HG03432 (cell line): Measurements from ENCODE around the gene C15orf62.

Experiments
- ATAC-seq: cut with Tn5 transposase; IDR thresholded peaks from one replicate; pipeline ENCODE4 v1.9.1; 2021; ENCODE audit warnings: mild to moderate bottlenecking, moderate library complexity; ENCODE audit not compliant: unreplicated experiment

Gene C15orf62, protein sequence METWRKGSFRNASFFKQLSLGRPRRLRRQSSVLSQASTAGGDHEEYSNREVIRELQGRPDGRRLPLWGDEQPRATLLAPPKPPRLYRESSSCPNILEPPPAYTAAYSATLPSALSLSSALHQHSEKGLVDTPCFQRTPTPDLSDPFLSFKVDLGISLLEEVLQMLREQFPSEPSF

DNA sequence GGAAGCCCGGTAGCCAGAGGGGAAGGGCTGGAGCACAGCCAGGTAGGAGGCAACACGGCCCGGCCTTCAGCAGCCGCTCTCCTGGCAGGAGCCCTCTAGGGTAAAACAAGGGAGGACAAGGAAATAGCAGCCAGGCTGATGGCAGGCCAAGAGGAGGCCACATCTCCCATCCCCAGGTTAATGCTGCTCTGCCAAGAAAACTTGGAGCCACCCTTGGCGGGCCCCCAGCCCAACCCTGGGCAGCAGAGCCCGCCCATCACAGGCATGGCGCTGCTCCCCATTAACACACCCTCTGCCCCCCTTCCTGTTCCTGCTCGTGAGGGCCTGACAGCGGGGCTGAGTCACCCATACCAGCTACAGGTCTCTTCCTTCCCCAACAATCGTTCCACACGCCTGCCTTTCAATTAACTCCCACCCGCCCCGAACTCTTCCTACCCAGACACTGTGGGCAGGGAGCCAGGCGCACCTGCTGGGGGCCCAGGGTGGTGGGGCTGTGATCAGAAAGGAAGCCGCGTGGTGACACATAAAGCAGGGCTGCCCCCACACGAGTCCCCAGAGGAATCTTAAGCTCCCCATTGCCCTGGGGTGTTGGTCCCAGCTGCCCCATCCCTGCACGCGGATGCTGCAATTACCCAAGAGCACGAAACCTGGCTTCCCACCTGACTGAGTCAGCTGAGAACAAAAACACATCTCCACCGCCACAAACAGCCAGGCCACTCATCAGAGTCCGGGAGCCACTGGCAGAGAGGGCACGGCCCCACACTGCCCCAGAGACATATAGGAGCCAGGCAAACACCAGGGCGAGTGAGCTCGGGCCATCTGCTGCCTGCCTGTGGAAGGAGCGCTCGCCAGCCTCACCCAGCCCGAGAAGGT, at the start of gene C15orf62:
C15orf62 (plus strand) TSS at position 707 of the 873 bp plus-strand sequence. CDS start 516 bp downstream, outside the sequence.
- peak; percentile 57 for ATAC-seq

DNA sequence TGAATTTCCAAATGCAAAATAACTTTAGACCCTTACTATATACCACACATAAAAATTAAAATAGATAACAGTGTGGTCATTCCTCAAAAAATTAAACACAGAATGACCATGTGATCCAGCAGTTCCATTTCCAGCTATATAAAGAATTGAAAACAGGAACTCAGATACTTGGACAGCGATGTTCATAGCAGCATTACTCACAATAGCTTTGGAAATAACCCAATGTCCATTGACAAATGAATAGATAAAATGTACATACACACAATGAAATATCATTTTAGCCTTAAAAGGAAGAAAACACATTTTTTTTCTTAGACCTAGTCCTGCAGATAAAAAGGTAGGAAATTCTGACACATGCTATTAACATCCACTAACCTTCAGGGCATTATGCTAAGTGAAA, 48.1 kb upstream of the C15orf62 start:
- no peak for ATAC-seq

DNA sequence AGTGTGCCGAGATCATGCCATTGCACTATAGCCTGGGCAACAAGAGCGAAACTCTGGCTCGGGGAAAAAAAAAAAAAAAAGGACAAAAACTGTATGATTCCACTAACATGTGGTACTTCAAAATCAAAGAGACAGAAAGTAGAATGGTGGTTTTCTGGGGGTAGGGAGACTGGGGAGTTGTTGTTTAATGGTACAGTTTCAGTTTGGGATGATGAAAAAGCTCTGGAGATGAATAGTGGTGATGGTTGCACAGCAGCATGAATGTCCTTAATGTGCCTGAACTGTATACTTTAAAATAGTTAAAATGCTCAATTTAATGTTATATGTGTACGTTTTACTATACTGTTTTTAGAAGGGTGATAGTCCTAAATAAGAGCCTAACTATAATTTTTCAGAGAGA, 47.4 kb upstream of the C15orf62 start:
- ATAC-seq: no peak

DNA sequence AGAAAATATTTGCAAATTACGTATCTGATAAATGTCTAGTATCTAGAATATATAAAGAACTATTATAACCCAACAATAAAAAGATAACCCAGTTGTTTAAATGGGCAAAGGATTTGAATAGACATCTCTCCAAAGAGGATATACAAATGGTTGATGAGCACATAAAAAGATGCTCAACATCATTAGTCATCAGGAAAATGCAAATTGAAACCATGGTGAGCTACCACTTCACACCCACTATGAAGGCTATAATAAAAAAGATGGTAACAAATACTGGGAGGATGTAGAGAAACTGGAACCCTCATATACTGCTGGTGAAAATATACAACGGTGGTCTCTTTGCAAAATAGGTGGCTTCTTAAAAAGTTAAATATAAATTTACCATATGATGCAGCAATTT, 46.8 kb upstream of the C15orf62 start:
- ATAC-seq: no peak

DNA sequence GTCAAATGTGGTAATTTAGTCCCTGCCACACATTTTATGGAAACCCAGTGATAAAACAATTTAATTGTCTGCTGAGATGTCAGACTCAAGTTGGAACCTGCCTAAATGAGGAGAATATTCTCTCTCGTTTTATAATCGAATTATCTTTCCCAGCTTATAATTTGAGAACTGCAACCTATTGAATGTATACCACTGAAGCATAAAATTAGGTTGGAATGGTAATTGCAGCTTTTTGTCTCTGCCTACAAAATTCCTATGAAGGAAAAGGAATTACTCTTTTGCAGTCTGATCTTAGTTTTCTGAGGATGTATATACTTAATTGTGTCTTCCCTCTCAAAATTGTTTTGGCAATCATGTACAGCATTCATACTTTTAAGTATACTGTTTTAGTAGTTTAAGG, 45.9 kb upstream of the C15orf62 start:
- no peak for ATAC-seq

DNA sequence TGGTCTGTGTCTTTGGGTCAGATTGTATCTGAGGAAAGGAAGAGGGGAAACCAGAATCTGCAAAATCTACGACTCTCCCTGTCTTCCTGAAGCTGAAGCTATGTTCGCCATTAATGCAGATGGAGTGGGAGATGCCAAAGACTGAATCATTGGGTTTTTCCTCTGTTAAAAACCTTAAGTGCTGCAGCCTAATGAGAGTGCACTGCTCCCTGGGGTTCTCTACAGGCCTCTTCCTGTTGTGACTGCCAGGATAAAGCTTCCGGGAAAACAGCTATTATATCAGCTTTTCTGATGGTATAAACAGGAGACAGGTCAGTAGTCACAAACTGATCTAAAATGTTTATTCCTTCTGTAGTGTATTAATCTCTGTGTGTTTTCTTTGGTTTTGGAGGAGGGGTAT, 38.7 kb upstream of the C15orf62 start:
- ATAC-seq: no peak

DNA sequence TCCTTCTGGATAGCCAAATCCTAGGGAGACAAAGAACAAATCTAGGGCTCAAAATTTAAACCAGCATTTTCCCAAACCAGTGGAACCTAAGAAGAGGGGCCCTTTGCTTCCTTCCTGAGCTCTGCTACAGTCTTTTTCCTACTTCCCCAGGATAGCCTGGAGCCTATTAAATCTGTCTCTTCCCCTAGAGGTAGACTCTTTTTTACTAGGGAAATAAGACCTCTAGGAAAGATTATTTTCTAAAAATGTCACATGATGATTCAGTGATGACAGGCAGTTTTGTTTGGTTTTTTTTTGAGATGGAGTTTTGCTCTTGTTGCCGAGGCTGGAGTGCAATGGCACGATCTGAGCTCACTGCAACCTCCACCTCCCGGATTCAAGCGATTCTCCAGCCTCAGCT, 33.2 kb upstream of the C15orf62 start:
- ATAC-seq: no peak

DNA sequence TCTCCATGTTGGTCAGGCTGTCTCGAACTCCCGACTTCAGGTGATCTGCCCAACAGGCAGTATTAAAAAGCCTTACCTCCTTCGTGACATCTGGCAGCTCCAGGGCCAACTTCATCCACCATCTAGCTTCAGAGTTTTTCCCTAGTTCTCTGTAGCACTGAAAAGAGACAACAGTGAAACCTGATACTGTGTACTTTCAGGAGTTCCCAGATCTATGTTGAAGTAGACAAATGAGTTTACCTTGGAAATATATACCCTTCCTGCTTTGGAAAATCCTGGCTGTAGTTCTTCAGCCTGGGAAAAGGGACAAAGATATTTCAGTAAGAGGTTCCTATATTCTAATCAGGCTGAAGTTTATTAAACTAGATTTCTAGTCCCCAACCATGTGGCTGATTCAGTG, 32.7 kb upstream of the C15orf62 start:
- ATAC-seq: no peak

DNA sequence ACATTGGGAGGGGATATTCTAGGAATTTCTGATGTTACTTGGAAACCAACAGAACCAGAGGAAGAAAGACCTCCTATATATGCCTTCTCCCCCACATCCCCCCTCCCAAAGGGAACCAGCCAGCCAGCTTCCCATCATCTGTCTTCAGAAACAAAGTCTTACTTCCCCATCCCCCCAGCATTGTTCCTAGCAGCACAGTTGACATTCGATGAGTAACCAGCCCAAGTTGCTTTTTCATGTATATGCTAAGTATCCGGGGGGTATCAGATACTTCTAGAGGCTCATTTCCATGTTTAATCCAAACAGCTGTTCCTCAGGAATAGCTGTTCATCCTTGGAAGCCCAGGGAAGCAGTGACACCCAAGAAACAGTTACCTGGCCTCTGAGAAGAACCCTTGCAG, 30.7 kb upstream of the C15orf62 start:
- ATAC-seq: no peak

DNA sequence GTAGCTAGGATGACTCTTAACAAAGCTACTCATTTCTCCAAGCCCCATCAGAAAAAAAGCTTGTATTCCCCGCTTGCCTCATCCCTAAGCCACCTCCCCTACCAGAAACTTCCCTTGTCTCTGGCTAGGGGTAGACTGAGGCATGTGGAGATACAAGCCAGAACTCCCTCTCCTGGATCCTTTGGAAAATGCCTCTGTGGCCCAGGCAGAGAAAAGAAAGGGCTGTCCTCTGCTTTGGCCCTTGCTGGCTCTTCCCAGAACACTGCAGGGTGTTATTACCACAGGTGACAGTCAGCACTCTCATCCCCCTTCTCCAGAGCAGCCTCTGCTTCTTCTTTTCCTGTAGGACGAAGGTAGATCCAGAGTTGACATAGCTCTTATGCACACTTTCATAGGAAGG, 29.9 kb upstream of the C15orf62 start:
- no peak for ATAC-seq

DNA sequence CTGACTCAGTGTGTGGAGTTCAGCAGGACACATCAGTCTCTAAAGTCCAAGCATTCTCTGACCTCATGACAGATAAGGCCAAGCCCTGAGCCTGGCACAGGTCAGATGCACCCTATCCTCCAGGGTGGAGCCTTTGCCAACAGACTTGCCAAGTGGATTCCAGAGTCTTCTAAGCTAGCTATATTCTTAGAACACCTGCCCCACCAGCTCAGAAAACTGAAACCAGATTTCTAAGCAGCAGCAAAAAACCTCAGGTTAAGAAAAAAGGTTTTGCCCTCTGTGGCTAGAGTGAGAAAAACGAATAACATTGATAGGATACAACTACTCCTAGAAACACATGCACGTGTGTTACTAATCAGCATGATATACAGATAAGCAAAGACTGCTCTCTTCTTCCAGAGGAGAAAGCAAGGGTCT, 26.3 kb upstream of the C15orf62 start:
- no peak for ATAC-seq

DNA sequence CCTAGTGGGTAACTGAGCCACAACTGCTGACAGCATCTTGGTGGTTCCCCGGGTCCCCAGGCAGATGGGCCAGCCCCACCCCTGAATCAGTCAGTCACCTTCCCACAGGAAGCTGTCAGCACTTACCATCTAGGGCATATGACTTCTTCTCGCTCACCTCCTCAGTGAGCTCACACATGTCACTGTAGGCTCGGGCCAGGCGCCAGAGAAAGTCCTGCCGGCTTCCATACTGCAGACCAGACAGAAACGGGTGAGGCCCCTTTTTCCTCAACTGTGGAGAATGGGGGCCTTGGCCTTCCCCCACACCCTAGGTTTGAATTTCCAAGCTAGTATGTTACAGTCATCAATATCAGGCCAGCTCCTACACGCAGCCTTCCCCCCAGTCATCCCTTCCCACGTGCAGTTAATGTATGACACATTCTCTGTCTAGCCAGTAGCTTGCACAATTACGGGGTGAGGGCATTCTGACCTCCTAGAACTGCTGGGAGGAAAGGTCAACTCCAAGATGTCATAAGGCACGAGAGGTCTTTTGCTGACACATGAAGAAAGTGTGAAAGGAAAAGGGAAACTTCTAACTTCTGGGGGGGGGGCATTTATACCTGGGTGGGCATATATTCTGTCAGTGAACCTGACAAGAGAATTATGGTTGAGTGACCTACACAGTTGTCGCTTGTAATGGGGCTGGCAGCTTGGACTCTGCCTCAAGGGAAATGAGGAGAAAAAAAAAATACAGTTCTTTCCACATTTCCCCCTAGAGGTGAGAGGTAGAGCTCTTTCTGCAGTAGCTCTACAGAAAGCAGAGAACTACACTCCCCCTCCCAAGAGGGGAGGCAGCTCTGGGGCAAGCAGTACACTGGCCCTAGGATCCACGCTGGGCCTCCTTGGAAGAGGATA, 25.6 kb upstream of the C15orf62 start:
- no peak for ATAC-seq

DNA sequence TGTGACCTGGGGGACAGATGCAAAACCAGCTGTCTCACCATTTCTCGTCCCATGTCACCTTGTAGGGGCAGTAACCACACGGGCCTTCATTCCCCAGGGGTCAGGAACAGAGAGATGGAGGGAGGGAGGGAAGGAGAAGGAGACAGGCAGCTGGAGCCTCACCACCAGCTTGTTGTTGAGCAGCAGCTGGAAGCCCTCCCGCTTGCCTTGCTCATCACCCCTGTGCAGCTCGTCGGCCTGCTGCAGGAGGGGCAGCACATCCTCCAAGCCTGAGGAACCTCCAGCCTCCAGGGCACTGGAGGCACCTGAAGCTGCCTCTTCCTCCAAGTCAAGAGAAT, 25.0 kb upstream of the C15orf62 start:
- no peak for ATAC-seq

DNA sequence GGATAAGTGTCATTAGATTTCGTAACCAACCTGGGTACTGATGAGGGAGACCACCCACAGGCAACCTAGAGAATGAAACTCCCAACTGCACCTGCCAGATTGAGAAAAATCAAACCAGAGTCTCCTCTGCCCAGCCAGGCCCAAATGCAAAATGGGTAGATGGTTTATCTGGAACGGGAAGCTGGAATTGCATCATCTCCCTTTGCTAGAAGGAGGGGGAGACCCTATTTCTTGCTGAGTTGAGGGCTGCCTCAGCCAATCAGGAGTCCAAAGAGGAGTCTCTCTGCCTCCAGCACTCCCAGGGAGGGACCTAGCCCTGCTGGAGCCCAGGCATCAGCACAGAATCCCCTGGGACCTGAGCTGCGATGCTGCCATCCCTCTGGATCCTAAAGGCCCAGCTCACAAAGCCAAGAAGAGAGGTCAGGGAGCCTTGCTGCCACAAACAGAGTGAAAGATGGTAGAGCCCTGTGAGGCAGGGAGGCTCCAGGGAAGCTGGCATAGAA, 22.8 kb upstream of the C15orf62 start:
- ATAC-seq: no peak

DNA sequence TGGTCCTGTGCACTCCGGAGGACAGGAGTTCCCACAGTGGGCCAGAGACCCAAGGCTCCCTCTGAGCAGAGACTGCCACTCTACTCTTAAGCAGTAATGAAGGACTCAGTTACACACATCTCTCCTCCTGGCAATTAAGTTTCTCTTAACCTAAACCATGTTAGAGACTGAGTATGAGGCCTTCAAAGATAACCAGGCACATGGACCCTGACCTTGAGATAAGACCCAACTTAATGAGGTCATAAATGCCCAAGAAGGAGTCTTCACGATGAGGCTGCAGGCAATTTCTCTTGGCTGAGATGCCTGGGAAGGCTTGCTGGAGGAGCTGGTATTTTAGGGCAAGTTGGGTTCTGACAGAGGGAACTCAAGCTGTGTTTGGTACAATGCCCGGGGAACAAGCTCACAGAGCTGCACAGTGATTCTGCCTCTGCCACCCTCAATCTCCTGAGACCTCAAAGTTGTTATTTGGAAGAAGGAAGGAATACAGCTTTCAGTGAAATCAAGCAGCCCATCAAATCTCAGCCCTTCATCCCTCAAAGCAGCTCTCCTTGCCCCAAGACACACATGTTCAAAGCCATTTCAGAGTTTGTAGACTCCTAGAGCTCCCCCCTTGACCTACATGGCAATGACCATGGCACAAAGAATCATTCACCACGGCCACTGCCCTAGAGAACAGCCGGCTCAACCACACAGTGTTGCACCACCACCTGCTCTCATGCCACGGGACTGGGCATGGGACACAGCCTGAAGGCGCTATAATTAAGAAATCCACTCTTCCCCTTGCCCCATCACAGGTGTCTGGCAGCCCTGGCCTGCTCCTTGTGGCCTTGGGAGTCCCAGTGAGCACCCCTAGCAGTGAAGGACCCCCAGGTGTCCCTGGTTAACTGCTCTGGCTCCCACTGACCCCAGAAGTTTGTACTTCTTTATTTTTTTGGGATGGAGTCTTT, 21.8 kb upstream of the C15orf62 start:
- ATAC-seq: no peak

DNA sequence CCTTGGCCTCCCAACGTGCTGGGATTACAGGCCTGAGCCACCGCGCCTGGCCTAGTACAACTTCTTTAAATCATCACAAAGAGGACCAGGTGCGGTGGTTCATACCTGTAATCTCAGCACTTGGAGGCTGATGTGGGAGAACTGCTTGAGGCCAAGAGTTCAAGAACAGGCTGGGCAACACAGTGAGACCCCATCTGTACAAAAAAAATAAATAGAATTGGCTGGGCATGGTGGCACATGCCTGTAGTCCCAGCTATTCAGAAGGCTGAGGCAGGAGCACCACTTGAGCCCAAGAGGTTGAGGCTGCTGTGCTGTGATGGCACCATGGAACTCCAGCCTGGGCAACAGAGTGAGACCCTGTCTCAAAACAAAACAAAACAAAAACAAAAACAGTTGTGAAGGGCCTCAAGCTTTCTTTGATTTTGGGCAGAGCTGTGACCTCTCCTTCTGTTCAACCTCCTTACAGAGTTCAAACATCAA, 20.6 kb upstream of the C15orf62 start:
- no peak for ATAC-seq

DNA sequence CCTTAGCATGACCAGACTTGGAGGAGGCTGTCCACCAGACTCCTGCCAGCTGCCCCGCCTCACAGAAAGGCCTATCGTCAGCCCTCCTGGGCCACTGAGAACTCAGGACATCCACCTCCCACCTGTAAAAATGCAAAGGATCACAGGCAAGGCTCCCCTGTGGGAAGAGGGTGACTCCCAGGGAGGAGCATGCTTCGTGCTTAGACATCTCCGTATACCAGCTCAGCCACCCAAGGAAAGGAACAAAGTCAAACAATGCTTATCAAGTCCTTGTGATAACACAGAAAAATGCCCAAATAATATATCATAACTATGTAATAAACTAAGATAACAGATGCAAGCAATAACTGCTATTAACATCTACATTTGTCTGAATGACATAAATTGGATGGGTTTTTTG, 18.9 kb upstream of the C15orf62 start:
- ATAC-seq: no peak

DNA sequence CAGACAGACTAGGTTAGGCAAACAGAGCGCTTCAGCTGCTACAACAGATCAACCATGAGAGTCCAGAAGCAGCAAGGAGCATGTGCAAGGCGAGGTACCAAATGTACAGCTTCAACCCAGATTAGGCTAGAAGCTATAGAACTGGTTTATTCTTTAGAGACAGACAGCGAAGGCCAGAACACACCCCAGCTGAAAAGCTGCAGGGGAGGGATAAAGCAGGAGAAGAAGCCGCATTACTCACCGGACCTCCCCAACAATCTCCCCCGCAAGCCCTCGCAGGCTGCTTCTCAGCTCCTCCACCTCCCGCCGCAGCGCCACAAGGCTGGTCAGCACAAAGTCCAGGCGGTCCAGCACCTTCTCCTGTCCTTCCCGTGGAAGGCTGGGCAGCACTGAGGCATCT, 18.0 kb upstream of the C15orf62 start:
- no peak for ATAC-seq

DNA sequence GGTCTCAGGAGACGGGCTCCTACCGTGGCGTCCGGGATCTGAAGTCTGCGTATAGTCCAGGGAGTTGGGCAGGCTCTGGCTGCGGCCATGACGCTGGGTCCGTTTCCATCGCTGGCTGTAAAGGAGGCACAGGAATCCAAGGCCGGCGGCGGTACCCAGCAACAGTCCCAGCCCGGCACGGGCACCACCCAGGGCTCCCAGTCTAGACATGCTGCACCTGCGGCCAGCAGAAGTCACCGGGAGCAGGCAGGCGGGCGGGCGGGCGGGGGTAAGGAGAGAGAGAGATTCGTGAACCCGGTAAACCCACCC, 15.3 kb upstream of the C15orf62 start:
- ATAC-seq: peak; percentile 10
